ENCODE data around the gene NEDD4L. TPM values are rescaled to one million over a fixed set of nuclear protein-coding genes. Genes with fewer than 3 reads are reported as not detected.

NEDD4L gene
- total RNA-seq, 1 experiment from 2014 or later, result 108 TPM

GRCh38 chr18:58381676-58382411 lies 337.8 kb downstream of the NEDD4L start:
- BruUV-seq (replicated peaks), result no TSS peak
- ChIA-PET CTCF (interaction anchor here (0.6 to 1.2 kb wide), 2 partner anchors 112 to 385 kb away, joined by 3 read pairs; no protein-coding TSS in a partner anchor), POLR2A (no interaction called here)
- Mint-ChIP-seq H3K27me3 (ENCODE audit: insufficient read depth, unreplicated experiment) (no peaks in the 10 kb centered on the region), H3K4me1 (ENCODE audit: insufficient read depth, unreplicated experiment) (no peaks in the 10 kb centered on the region), H3K27ac (ENCODE audit: low read depth, unreplicated experiment) (no peak overlapping the region), H3K4me3 (ENCODE audit: unreplicated experiment) (no peak overlapping the region), H3K9me3 (ENCODE audit: unreplicated experiment) (no peaks in the 10 kb centered on the region), H3K36me3 (ENCODE audit: insufficient read depth, unreplicated experiment) (peaks cover 67% of the 10 kb centered on the region)
- DNase-seq (ENCODE audit: unreplicated experiment), result no peak
- no peak for TF ChIP-seq CTCF (IDR thresholded peaks at IDR 0.05; ENCODE audit: unreplicated experiment)
- intact Hi-C loops (cut with micrococcal nuclease), result no loop called here

GRCh38 chr18:58382446-58382845 lies 338.4 kb downstream of the NEDD4L start:
- Mint-ChIP-seq H3K4me1 (ENCODE audit: insufficient read depth, unreplicated experiment) (no peaks in the 10 kb centered on the region), H3K4me3 (ENCODE audit: unreplicated experiment) (no peak overlapping the region), H3K27ac (ENCODE audit: low read depth, unreplicated experiment) (no peak overlapping the region), H3K36me3 (ENCODE audit: insufficient read depth, unreplicated experiment) (peaks cover 67% of the 10 kb centered on the region), H3K9me3 (ENCODE audit: unreplicated experiment) (no peaks in the 10 kb centered on the region), H3K27me3 (ENCODE audit: insufficient read depth, unreplicated experiment) (no peaks in the 10 kb centered on the region)
- CTCF ChIA-PET, result interaction anchor here (0.5 to 1.2 kb wide), 2 partner anchors 108 to 111 kb away, joined by 3 read pairs; no protein-coding TSS in a partner anchor
- no peak for TF ChIP-seq CTCF (IDR thresholded peaks at IDR 0.05; ENCODE audit: unreplicated experiment)
- intact Hi-C loops (cut with micrococcal nuclease), result no loop called here
- no TSS peak for BruUV-seq (replicated peaks)
- no peak for DNase-seq (ENCODE audit: unreplicated experiment)
- POLR2A ChIA-PET, result no interaction called here

GRCh38 chr18:58385472-58385871 lies 341.4 kb downstream of the NEDD4L start:
- peaks cover 83% of the 10 kb centered on the region for H3K36me3 Mint-ChIP-seq (ENCODE audit: insufficient read depth, unreplicated experiment)
- no peak for TF ChIP-seq CTCF (IDR thresholded peaks at IDR 0.05; ENCODE audit: unreplicated experiment)
- H3K4me3 Mint-ChIP-seq (ENCODE audit: unreplicated experiment), result no peak overlapping the region
- no peak overlapping the region for H3K27ac Mint-ChIP-seq (ENCODE audit: low read depth, unreplicated experiment)
- ChIA-PET CTCF (interaction anchor here (0.7 kb wide), 1 partner anchor 293 kb away, joined by 3 read pairs; no protein-coding TSS in a partner anchor), POLR2A (interaction anchor here (0.5 kb wide), 1 partner anchor 149 kb away, joined by 3 read pairs; no protein-coding TSS in a partner anchor)
- no peaks in the 10 kb centered on the region for H3K27me3 Mint-ChIP-seq (ENCODE audit: insufficient read depth, unreplicated experiment)
- no TSS peak for BruUV-seq (replicated peaks)
- intact Hi-C loops (cut with micrococcal nuclease), result no loop called here
- no peaks in the 10 kb centered on the region for H3K4me1 Mint-ChIP-seq (ENCODE audit: insufficient read depth, unreplicated experiment)
- DNase-seq (ENCODE audit: unreplicated experiment), result no peak
- no peaks in the 10 kb centered on the region for H3K9me3 Mint-ChIP-seq (ENCODE audit: unreplicated experiment)

GRCh38 chr18:58386780-58387179 lies 342.8 kb downstream of the NEDD4L start:
- POLR2A ChIA-PET, result interaction anchor here (1.1 kb wide), 1 partner anchor 10 kb away, joined by 3 read pairs; no protein-coding TSS in a partner anchor
- BruUV-seq (replicated peaks), result no TSS peak
- Mint-ChIP-seq H3K4me1 (ENCODE audit: insufficient read depth, unreplicated experiment) (no peaks in the 10 kb centered on the region), H3K9me3 (ENCODE audit: unreplicated experiment) (no peaks in the 10 kb centered on the region), H3K27me3 (ENCODE audit: insufficient read depth, unreplicated experiment) (no peaks in the 10 kb centered on the region), H3K27ac (ENCODE audit: low read depth, unreplicated experiment) (no peak overlapping the region), H3K36me3 (ENCODE audit: insufficient read depth, unreplicated experiment) (peaks cover 92% of the 10 kb centered on the region), H3K4me3 (ENCODE audit: unreplicated experiment) (no peak overlapping the region)
- no peak for TF ChIP-seq CTCF (IDR thresholded peaks at IDR 0.05; ENCODE audit: unreplicated experiment)
- intact Hi-C loops (cut with micrococcal nuclease), result no loop called here
- CTCF ChIA-PET, result interaction anchor here (0.9 kb wide), 1 partner anchor 14 kb away, joined by 3 read pairs; no protein-coding TSS in a partner anchor
- no peak for DNase-seq (ENCODE audit: unreplicated experiment)

All from MCF 10A (cell line).